Neural crest cell (in vitro differentiated cells): Measurements from ENCODE around the gene TARBP1. TPM values are rescaled to one million over a fixed set of nuclear protein-coding genes. Genes with fewer than 3 reads are reported as not detected.
"Not testable (repeated sequence)": the region's sequence is repeated elsewhere in the genome, so short reads cannot be mapped to it uniquely, and the experiment has no call there.

ENCODE experiments used
- DNase-seq: peaks from one replicate; pipeline ENCODE4 v3.0.0; 2021; ENCODE audit warnings: low read depth, mixed read lengths, low spot score
- H3K27ac Mint-ChIP-seq: one replicate; pipeline ENCODE4 v1.8.0; 2021; ENCODE audit warnings: mild to moderate bottlenecking, mixed read lengths; ENCODE audit not compliant: unreplicated experiment
- H3K27me3 Mint-ChIP-seq: 2 replicates; pipeline ENCODE4 v1.8.0; 2021; ENCODE audit warnings: low read depth, mild to moderate bottlenecking, mixed read lengths
- H3K36me3 Mint-ChIP-seq: 2 replicates; pipeline ENCODE4 v1.8.0; 2021; ENCODE audit warnings: low read depth, mild to moderate bottlenecking, mixed read lengths
- H3K4me1 Mint-ChIP-seq: 2 replicates; pipeline ENCODE4 v1.8.0; 2021; ENCODE audit warnings: mixed read lengths
- H3K4me3 Mint-ChIP-seq: one replicate; pipeline ENCODE4 v1.8.0; 2021; ENCODE audit warnings: mild to moderate bottlenecking, mixed read lengths
- H3K9me3 Mint-ChIP-seq: 2 replicates; pipeline ENCODE4 v1.8.0; 2021; ENCODE audit warnings: mixed read lengths
- total RNA-seq: library from RNA; stranded (reverse); gene quantifications from 2 replicates; pipeline ENCODE4 v1.2.1, GENCODE V29; 2021
- TF ChIP-seq, protein P1 (sequence below): fragments of 200-600 bp; sonication (generic); conservative IDR thresholded peaks from 2 replicates; pipeline ENCODE4 v1.5.0; 2021; ENCODE audit warnings: antibody characterized with exemption, mild to moderate bottlenecking

TARBP1 gene
- total RNA-seq, 1 donor from 2014 or later = 30.2 TPM

DNA sequence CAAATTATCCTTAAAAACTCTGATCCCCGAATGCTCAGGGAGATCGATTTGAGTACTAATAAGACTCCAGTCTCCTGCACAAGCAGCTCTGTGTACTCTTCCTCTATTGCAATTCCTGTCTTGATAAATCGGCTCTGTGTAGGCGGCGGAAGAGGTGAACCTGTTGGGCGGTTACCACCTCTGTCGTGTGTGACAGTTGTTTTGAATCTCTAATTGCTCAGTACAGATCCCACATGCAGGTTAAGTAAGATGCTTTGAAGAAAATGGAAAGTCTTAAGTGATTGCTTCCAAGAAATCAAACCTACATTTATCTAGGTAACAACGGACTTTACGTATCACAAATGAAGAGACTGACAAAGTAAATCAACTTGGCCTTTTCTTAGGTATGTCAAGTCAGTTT is 70.2 kb downstream of the TARBP1 start:
- no peaks in the 10 kb centered on the region for H3K9me3 Mint-ChIP-seq
- no peak for DNase-seq
- H3K27me3 Mint-ChIP-seq = no peaks in the 10 kb centered on the region
- H3K4me3 Mint-ChIP-seq = no peak overlapping the region
- peak overlapping the region; percentile 5 for H3K27ac Mint-ChIP-seq
- peaks cover 13% of the 10 kb centered on the region for H3K36me3 Mint-ChIP-seq
- H3K4me1 Mint-ChIP-seq = peaks cover 5% of the 10 kb centered on the region
- TF ChIP-seq, protein P1, sequence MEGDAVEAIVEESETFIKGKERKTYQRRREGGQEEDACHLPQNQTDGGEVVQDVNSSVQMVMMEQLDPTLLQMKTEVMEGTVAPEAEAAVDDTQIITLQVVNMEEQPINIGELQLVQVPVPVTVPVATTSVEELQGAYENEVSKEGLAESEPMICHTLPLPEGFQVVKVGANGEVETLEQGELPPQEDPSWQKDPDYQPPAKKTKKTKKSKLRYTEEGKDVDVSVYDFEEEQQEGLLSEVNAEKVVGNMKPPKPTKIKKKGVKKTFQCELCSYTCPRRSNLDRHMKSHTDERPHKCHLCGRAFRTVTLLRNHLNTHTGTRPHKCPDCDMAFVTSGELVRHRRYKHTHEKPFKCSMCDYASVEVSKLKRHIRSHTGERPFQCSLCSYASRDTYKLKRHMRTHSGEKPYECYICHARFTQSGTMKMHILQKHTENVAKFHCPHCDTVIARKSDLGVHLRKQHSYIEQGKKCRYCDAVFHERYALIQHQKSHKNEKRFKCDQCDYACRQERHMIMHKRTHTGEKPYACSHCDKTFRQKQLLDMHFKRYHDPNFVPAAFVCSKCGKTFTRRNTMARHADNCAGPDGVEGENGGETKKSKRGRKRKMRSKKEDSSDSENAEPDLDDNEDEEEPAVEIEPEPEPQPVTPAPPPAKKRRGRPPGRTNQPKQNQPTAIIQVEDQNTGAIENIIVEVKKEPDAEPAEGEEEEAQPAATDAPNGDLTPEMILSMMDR = no peak

DNA sequence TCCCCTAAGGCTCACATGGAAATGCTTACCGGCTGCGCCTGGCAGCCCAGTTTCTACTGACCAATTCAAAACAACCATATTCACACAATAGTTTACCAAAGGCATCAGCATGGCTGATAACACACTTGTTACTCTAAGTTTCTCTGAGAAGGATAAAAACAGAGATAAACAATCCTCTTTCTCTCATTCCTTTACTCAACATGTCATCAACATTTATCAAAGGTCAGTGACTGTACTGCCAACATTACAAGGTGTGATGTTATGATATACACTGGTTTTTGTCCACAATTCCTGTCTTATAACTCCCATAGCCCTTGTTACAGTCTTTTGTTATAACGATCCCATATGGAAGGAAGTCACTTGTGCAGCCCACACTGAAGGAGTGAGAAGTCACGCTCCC is 72.1 kb downstream of the TARBP1 start:
- Mint-ChIP-seq H3K9me3 (no peaks in the 10 kb centered on the region), H3K4me1 (no peaks in the 10 kb centered on the region), H3K27ac (peak overlapping the region; percentile 58), H3K4me3 (no peak overlapping the region), H3K36me3 (peaks cover 4% of the 10 kb centered on the region), H3K27me3 (no peaks in the 10 kb centered on the region)
- no peak for DNase-seq
- TF ChIP-seq, protein P1 = no peak

DNA sequence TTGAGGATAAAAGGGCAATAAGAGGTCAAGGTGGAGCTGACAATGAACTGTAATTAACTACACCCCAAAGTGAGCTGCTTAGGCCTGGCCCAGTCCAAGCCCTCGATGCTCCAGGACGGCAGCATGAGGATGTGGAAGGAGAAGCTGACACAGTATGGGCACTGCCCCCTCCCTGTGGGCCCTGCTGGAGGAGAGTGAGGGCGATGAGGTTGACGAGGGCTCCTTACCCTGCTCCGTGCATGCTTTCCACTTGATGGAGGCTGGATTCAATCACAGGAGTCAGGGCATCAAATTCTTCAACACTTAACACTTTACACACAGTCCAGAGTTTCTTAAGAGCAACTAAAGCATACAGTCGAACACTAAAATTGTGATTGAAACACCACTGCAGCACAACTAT is 73.3 kb downstream of the TARBP1 start:
- TF ChIP-seq, protein P1 = no peak
- H3K27ac Mint-ChIP-seq = no peak overlapping the region
- peaks cover 4% of the 10 kb centered on the region for H3K36me3 Mint-ChIP-seq
- no peaks in the 10 kb centered on the region for H3K4me1 Mint-ChIP-seq
- no peaks in the 10 kb centered on the region for H3K27me3 Mint-ChIP-seq
- no peak for DNase-seq
- H3K4me3 Mint-ChIP-seq = no peak overlapping the region
- no peaks in the 10 kb centered on the region for H3K9me3 Mint-ChIP-seq

DNA sequence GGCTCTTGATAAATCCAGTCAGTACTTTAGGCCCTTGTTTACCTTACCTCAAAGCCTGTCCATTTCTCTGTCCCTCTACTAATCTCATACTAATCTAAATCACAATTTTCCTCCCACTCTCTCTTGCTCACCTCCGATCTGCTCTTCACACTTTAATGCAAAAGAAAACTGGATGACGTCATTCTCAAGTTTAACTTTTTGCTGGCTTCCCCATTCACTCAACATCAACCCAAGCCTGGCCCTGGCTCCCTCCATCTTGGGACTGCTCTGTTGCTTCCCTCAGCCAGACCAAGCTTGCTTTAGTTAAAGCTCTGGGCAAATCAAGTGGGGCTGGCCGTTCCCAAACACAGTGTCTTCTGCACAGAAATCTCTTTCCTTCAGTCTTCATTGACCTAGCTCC is 76.0 kb downstream of the TARBP1 start:
- Mint-ChIP-seq H3K4me3 (no peak overlapping the region), H3K27me3 (no peaks in the 10 kb centered on the region), H3K4me1 (no peaks in the 10 kb centered on the region), H3K27ac (peak overlapping the region; percentile 3), H3K9me3 (no peaks in the 10 kb centered on the region), H3K36me3 (no peaks in the 10 kb centered on the region)
- TF ChIP-seq, protein P1 = no peak
- DNase-seq = no peak

DNA sequence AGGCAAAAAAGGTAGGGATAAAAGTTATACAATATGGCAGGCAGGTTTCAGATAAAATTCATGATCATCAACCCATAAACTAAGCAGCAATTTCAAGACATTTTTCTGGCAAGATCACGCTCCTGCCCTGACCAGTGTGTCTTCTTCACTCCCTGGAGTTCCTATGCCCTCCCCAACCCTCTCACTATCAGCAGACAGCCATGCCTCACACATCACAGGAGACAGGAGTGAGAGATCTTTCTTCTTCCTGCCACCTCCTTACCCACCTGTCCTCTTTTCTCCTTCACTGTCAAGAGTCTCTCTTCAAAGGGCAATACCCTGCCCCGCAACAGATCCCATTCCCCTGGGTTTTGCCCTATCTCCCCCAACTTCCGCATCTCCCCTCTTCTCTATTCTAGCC is 77.3 kb downstream of the TARBP1 start:
- Mint-ChIP-seq H3K27ac (no peak overlapping the region), H3K4me1 (no peaks in the 10 kb centered on the region), H3K27me3 (no peaks in the 10 kb centered on the region), H3K36me3 (no peaks in the 10 kb centered on the region), H3K4me3 (no peak overlapping the region), H3K9me3 (no peaks in the 10 kb centered on the region)
- TF ChIP-seq, protein P1 = no peak
- no peak for DNase-seq

DNA sequence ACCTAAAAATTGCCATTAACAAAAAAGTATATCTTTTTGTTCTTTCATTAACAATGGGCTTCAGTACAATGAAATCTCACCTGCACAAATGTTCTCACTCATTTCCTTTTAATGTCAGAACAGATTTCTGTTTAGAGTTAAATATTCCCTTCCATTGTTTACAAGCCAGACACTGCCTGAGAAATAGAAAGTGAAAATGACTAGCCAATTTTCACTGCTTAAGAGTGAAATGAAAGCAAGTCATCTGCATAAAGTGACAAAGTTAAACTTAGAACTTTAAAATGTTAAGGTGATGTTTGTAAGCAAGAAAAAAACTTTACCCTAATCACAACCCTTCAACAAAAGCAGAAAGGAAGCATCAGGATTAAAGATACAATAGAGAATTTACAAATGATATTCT is 78.2 kb downstream of the TARBP1 start:
- no peak for DNase-seq
- TF ChIP-seq, protein P1 = no peak
- Mint-ChIP-seq H3K36me3 (no peaks in the 10 kb centered on the region), H3K27me3 (no peaks in the 10 kb centered on the region), H3K4me3 (no peak overlapping the region), H3K4me1 (no peaks in the 10 kb centered on the region), H3K27ac (no peak overlapping the region), H3K9me3 (no peaks in the 10 kb centered on the region)

DNA sequence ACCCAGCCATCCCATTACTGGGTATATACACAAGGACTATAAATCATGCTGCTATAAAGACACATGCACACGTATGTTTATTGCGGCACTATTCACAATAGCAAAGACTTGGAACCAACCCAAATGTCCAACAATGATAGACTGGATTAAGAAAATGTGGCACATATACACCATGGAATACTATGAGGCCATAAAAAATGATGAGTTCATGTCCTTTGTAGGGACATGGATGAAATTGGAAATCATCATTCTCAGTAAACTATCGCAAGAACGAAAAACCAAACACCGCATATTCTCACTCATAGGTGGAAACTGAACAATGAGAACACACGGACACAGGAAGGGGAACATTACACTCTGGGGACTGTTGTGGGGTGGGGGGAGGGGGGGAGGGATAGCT is 79.5 kb downstream of the TARBP1 start:
- H3K4me1 Mint-ChIP-seq, H3K4me3 Mint-ChIP-seq, H3K36me3 Mint-ChIP-seq, H3K27me3 Mint-ChIP-seq, H3K27ac Mint-ChIP-seq, H3K9me3 Mint-ChIP-seq, DNase-seq: not testable (repeated sequence)
